ENCODE measurements around the gene ZNF630.
A peak's percentile ranks its signal among the peaks of the same experiment; 100 is the strongest.
"Not testable (repeated sequence)": the region's sequence is repeated elsewhere in the genome, so short reads cannot be mapped to it uniquely, and the experiment has no call there.

The ZNF630 gene

DNA sequence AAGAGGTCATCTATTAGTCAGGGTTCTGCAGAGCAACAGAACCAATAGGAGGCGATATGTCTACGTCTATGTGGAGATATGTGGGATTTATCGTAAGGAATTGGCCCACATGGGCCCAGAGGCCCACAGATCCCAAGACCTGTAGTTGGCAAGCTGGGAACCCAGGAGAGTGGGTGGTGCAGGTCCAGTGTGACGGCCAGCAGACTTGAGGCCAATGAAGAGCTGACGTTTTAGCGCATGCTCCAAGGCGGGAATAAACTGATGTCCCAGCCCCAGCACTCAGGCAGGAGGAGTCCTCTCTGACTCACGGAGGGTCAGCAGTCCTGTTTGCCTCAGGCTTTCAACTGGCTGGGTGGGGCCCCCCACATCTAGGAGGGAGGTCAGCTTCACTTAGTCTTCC lies 43.3 kb downstream of the ZNF630 start:
- no peak for DNase-seq (ENCODE audit: low spot score)

DNA sequence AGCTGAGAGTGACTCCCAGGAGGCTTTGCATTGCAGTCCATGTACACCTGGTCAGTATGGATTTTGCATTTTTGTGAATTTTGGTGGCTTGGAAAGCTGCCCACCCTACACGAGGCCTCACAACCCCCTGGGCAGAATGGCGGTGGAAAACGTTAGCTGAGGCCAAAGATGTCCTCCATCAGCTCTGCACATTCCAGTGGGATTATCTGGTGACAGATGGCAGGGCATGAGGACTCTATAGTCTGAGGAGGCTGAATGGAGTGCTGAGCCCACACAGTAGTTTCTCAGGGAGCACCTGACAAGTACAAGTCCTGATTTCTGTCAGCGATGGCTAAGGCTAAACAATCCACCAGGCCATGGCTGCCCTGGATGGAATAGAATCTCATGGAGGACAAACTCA lies 43.9 kb downstream of the ZNF630 start:
- not testable (repeated sequence) for DNase-seq (ENCODE audit: low spot score)

DNA sequence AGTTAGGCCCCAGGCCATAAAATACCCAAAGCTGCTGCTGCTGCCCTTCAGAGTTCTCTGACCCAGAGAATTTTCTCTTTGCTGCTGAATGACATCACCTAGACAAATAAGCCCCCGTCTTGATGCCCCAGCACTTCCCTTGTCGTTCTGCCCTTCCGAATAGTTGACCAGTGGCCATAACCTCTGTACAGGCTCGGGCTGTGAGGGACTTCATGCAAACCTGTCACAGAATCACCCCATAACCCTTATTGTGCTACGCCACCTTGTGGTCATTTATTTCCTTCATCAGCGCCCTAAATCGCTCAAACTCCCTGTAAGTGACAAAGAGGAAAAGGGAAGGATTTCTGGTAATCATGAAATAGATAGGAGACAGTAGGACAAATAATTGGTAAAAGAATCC lies 45.9 kb downstream of the ZNF630 start:
- DNase-seq (ENCODE audit: low spot score) = peak; percentile 63

DNA sequence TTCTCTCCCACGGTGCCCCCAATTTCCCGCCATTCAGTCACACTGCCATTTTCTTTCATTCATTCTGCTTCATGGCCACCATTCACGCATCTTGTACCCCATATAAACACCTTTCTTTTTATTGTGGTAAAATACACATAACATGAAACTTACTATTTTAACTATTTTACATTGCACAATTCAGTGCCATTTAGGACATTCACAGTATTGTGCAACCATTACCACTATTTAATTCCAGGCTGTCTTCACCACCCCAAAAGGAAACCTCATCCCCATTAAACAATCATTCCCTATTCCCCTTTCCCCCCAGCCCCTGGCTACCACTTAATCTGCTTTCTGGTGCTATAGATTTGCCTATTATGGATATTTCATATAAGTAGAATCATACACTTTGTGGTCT lies 48.7 kb downstream of the ZNF630 start:
- no peak for DNase-seq (ENCODE audit: low spot score)

DNA sequence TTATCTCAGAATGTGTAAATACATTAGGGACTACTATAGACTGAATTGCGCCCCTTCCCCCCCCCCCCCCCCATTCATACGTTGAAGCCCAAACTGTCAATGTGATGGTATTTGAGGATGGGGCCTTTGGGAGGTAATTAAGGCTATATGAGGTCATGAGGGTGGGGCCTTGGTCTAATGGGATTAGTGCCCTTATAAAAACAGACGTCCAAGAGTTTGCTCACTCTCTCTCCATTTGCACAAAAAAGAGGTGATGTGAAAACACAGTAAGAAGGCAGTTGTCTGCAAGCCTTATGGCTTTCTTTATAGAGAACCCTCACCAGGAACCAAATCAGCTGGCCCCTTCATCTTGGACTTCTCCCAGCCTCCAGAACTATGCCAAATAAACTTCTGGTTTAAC lies 49.3 kb downstream of the ZNF630 start:
- DNase-seq (ENCODE audit: low spot score) = no peak

DNA sequence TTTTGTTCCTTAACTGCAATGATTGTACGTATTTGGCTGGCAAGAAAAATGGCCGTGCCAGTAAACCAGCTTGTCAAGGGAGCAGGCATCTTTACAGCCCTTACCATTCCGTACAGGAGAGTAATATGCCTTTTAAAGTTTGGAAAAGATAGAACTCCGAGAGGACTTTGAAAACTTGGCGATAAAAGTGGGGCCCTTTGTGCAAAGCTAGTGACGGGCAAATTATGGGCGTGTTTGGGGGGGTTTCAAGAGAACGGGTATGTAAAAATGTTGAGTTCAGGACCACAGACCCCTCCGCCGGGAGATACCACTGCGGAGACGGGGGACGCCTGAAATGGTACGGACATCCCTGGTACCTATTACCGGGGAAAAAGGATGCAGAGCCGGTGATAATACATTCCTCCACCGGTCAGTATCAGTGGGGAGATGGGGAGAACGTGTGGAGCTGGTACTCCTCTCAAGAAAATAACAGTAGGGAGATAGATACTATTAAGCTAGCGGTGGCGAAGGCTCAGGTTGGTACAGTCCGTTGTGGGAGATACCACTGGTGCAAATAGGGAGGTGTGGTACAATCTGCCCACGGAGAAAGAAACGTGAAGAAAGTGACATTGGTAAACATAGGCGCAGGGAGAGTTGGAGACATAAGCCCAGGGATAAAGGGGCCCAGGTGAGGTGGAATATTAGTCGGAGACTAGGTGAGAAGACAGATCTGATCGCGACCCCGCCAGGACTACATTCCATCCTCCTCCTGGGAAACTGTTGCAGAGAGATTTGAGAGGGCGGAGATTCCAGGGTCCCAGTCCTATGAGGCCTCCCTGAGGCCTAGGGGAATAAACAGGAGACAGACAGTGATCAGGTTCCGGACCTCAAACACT lies 50.2 kb downstream of the ZNF630 start:
- peak; percentile 82 for DNase-seq (ENCODE audit: low spot score)

DNA sequence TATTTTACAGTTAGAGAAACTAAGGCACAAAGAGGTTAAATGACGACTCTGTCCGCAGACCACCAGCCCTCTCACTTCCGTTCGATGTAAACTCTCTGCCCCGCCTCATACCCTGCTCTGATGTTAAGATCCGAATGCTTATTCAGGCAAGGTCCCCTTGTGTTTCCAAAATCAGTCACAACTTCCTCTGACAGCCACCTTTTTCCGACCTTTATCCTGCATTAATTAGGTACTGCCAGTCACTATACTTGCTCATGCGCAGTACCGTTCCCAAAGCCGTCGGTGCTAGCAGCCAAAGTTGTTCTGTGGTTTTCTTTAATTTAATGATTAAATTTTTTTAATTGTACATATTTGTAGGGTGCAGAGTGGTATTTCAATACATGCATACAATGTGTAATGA lies 51.0 kb downstream of the ZNF630 start:
- not testable (repeated sequence) for DNase-seq (ENCODE audit: low spot score)

DNA sequence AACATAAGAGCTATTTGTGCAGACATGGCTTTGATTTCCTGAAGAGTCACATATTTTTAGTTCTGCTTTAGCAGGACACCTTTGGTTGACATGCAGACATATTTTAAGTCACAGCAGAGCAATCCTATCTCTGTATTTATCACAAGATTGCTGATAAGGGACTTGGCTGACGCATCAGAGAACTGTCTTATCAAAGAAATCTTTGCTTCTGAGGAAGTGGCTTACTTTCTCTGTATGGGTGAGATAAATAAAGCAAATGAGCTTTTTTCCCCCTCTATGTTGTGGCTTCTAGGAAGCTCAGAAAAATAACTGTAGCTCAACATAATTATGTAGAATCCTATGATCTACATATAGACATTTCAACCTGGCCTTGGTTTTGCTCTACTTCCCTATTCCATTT lies 51.5 kb downstream of the ZNF630 start:
- not testable (repeated sequence) for DNase-seq (ENCODE audit: low spot score)

DNA sequence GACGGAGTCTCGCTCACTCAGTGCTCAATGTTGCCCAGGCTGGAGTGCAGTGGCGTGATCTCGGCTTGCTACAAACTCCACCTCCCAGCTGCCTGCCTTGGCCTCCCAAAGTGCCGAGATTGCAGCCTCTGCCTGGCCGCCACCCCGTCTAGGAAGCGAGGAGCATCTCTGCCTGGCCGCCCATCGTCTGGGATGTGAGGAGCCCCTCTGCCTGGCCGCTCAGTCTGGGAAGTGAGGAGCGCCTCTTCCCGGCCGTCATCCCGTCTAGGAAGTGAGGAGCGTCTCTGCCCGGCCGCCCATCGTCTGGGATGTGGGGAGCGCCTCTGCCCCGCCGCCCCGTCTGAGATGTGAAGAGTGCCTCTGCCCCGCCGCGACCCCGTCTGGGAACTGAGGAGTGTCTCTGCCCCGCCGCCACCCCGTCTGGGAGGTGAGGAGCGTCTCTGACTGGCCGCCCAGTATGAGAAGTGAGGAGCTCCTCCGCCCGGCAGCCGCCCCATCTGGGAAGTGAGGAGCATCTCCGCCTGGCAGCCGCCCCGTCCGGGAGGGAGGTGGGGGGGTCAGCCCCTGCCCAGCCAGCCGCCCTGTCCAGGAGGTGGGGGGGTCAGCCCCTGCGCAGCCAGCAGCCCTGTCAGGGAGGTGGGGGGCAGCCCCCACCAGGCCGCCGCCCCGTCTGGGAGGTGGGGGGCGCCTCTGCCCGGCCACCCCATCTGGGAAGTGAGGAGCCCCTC lies 54.7 kb downstream of the ZNF630 start:
- DNase-seq (ENCODE audit: low spot score) = not testable (repeated sequence)

DNA sequence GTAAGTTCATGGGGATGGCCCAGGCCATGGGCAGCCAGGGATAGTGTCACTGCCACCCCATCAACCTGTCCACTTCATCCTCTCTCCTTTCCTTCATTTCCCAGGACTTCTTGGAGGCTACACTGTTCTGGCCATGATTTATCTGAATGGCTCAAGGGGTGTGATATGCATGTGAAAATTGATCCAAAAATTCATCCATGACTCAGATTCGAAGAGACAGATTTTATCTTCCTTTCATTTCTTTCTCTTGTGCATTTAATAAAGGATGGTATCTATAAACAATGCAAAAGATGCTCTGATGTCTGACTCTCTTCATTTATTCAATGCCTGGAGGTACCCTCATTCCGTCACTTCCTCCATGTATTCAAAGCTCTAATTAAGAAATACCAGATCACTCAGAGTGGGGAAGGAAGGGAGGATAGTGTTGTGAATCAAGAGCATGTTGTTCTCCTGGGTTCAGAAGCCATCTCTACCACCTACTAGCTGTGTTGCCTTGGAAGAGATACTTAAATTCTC lies 61.9 kb downstream of the ZNF630 start:
- not testable (repeated sequence) for DNase-seq (ENCODE audit: low spot score)

Data from kidney tubule cell (primary cell).